ENCODE data around the gene RALGPS1. TPM values are rescaled to one million over a fixed set of nuclear protein-coding genes. Genes with fewer than 3 reads are reported as not detected.

Gene RALGPS1
- polyA plus RNA-seq, 3 donors: 0.60 to 4.6 (median 1.3) TPM

- Histone ChIP-seq H3K36me3 (replicated peaks in 1 of 2; ENCODE audit: control insufficient read depth in 1 of 2, insufficient read depth in 2 of 2, low read length in 2 of 2) (no peaks in the 10 kb centered on the region), H3K9ac (ENCODE audit: insufficient read depth, low read length, poor library complexity, severe bottlenecking) (no peak overlapping the region), H4K20me1 (ENCODE audit: insufficient read depth, low read length) (no peaks in the 10 kb centered on the region), H3K4me2 (replicated peaks; ENCODE audit: extremely low read depth, low read length, poor library complexity, severe bottlenecking) (no peak overlapping the region), H2AFZ (ENCODE audit: insufficient read depth, low read depth, low read length, poor library complexity, severe bottlenecking) (no peak overlapping the region), H3K79me2 (ENCODE audit: insufficient read depth, low read length) (no peaks in the 10 kb centered on the region), H3K27me3 (ENCODE audit: control insufficient read depth in 2 of 2, insufficient read depth in 2 of 2, low read length in 2 of 2) (no peaks in the 10 kb centered on the region), H3K4me1 (ENCODE audit: control insufficient read depth in 1 of 2, insufficient read depth in 2 of 2, low read length in 2 of 2) (no peaks in the 10 kb centered on the region), H3K9me3 (replicated peaks in 1 of 2; ENCODE audit: control insufficient read depth in 1 of 2, insufficient read depth in 1 of 2, low read length in 2 of 2) (no peaks in the 10 kb centered on the region), H3K27ac (ENCODE audit: low read depth in 1 of 2, low read length in 2 of 2) (no peak overlapping the region), H3K4me3 (replicated peaks in 1 of 3; ENCODE audit: low read depth in 2 of 3, low read length in 3 of 3) (no peak overlapping the region)
- no peak for TF ChIP-seq CTCF (IDR thresholded peaks at IDR 0.05)
- no peak for DNase-seq
- Mint-ChIP-seq H3K4me3 (no peak overlapping the region), H3K36me3 (no peaks in the 10 kb centered on the region), H3K27ac (no peak overlapping the region), H3K4me1 (peaks cover 3% of the 10 kb centered on the region), H3K27me3 (ENCODE audit: low read depth in 3 of 3) (peaks cover 4 to 13% (median 5%) of the 10 kb centered on the region in 3 donors), H3K9me3 (no peaks in the 10 kb centered on the region)
- intact Hi-C loops (cut with micrococcal nuclease): no loop called here
- 85% methylated on average over 7 of the region's 7 CpGs for WGBS (ENCODE audit: insufficient coverage)
Measured at GRCh38 chr9:127112056-127112455, 197.5 kb downstream of the RALGPS1 start.

GRCh38 chr9:127112735-127113161 is 198.2 kb downstream of the RALGPS1 start:
- Histone ChIP-seq H3K79me2 (ENCODE audit: insufficient read depth, low read length) (no peaks in the 10 kb centered on the region), H3K27ac (ENCODE audit: low read depth in 1 of 2, low read length in 2 of 2) (no peak overlapping the region), H3K4me1 (ENCODE audit: control insufficient read depth in 1 of 2, insufficient read depth in 2 of 2, low read length in 2 of 2) (no peaks in the 10 kb centered on the region), H4K20me1 (ENCODE audit: insufficient read depth, low read length) (no peaks in the 10 kb centered on the region), H3K36me3 (replicated peaks in 1 of 2; ENCODE audit: control insufficient read depth in 1 of 2, insufficient read depth in 2 of 2, low read length in 2 of 2) (no peaks in the 10 kb centered on the region), H3K4me3 (replicated peaks in 1 of 3; ENCODE audit: low read depth in 2 of 3, low read length in 3 of 3) (no peak overlapping the region), H3K9ac (ENCODE audit: insufficient read depth, low read length, poor library complexity, severe bottlenecking) (no peak overlapping the region), H3K4me2 (replicated peaks; ENCODE audit: extremely low read depth, low read length, poor library complexity, severe bottlenecking) (no peak overlapping the region), H2AFZ (ENCODE audit: insufficient read depth, low read depth, low read length, poor library complexity, severe bottlenecking) (no peak overlapping the region), H3K27me3 (ENCODE audit: control insufficient read depth in 2 of 2, insufficient read depth in 2 of 2, low read length in 2 of 2) (no peaks in the 10 kb centered on the region), H3K9me3 (replicated peaks in 1 of 2; ENCODE audit: control insufficient read depth in 1 of 2, insufficient read depth in 1 of 2, low read length in 2 of 2) (no peaks in the 10 kb centered on the region)
- H3K27ac Mint-ChIP-seq: no peak overlapping the region
- 94% methylated on average over 2 of the region's 3 CpGs for WGBS (ENCODE audit: insufficient coverage)
- TF ChIP-seq CTCF (IDR thresholded peaks at IDR 0.05): no peak
- no peaks in the 10 kb centered on the region for H3K9me3 Mint-ChIP-seq
- no peak for DNase-seq
- peaks cover 3% of the 10 kb centered on the region for H3K4me1 Mint-ChIP-seq
- intact Hi-C loops (cut with micrococcal nuclease): no loop called here
- H3K36me3 Mint-ChIP-seq: no peaks in the 10 kb centered on the region
- H3K27me3 Mint-ChIP-seq (ENCODE audit: low read depth in 3 of 3): peaks cover 4 to 15% (median 7%) of the 10 kb centered on the region in 3 donors
- H3K4me3 Mint-ChIP-seq: no peak overlapping the region

All from CD14-positive monocyte (primary cell).